Left cardiac atrium (tissue), 4 donors: ENCODE measurements around the gene KEL. TPM values are rescaled to one million over a fixed set of nuclear protein-coding genes. Genes with fewer than 3 reads are reported as not detected.

Experiments used
- ATAC-seq, 2 donors: fragments of 200-7000 bp; cut with Tn5 transposase; one replicate each; pipeline ENCODE4 v1.9.1; 2020; ENCODE audit warnings: mild to moderate bottlenecking in 2 of 2, moderate library complexity in 2 of 2
- DNase-seq: peaks from one replicate; pipeline ENCODE4 v3.0.0-alpha.2; 2020
- intact Hi-C, 2 donors: fragments of 100-400 bp; cut with DNase I; formaldehyde crosslinking; loops; one replicate each; pipeline versions ENCODE4 v1.14.1 to v1.15.1; 2022 to 2023
- total RNA-seq, 2 donors: library from RNA; stranded (reverse); fragmentation: NEBNext Ultra II Directional; extraction: Animal tissue kit (Norgen Biotek cat#: 25700); gene quantifications; one replicate each; pipeline ENCODE4 v1.2.1, GENCODE V29; 2021
- donor health status: DM: no; HTN: yes; CAD: no.
- donor health status: DM: no; HTN: yes; CAD: no; lungs with severe emphysema.
- donor health status: DM: yes; HTN: yes; CAD: no.
- donor health status: Dilated cardiomyopathy.

KEL gene
- total RNA-seq, 2 donors from 2014 or later = 0.15 TPM; not detected in 1

GRCh38 chr7:142968229-142968628 is 6.1 kb upstream of the KEL start:
- ATAC-seq (no peak), DNase-seq (no peak)
- intact Hi-C loops = no loop called here

- intact Hi-C loops = no loop called here
- peak in 1 of 2 donors; percentile 59 for ATAC-seq
- DNase-seq = no peak
Measured at GRCh38 chr7:142964502-142965246, 2.5 kb upstream of the KEL start.

- ATAC-seq (no peak), DNase-seq (no peak)
- intact Hi-C loops = no loop called here
Measured at GRCh38 chr7:142963993-142964392, 1.8 kb upstream of the KEL start.

GRCh38 chr7:142962991-142963390 is 828 bp upstream of the KEL start:
- DNase-seq (no peak), ATAC-seq (no peak)
- intact Hi-C loops = no loop called here

GRCh38 chr7:142961595-142961972 is 579 bp downstream of the KEL start:
- DNase-seq (no peak), ATAC-seq (no peak)
- intact Hi-C loops = no loop called here

GRCh38 chr7:142960955-142961512 is 1.1 kb downstream of the KEL start:
- DNase-seq = no peak
- intact Hi-C loops = no loop called here
- ATAC-seq = no peak

GRCh38 chr7:142959202-142959601 is 3.0 kb downstream of the KEL start:
- no peak for DNase-seq
- intact Hi-C loops = no loop called here
- no peak for ATAC-seq

- DNase-seq (no peak), ATAC-seq (no peak)
- intact Hi-C loops = no loop called here
Measured at GRCh38 chr7:142957723-142958122, 4.4 kb downstream of the KEL start.

GRCh38 chr7:142956951-142957623 is 5.1 kb downstream of the KEL start:
- DNase-seq (no peak), ATAC-seq (peak; percentile 57 to 93)
- intact Hi-C loops = no loop called here

- ATAC-seq (no peak), DNase-seq (no peak)
- intact Hi-C loops = no loop called here
Measured at GRCh38 chr7:142954680-142955268, 7.4 kb downstream of the KEL start.

GRCh38 chr7:142950235-142950634 is 11.9 kb downstream of the KEL start:
- intact Hi-C loops = no loop called here
- ATAC-seq = no peak
- no peak for DNase-seq

GRCh38 chr7:142948603-142949002 is 13.6 kb downstream of the KEL start:
- DNase-seq (no peak), ATAC-seq (no peak)
- intact Hi-C loops = no loop called here

GRCh38 chr7:142945001-142945400 is 17.2 kb downstream of the KEL start:
- ATAC-seq = no peak
- no peak for DNase-seq
- intact Hi-C loops = no loop called here

- intact Hi-C loops = no loop called here
- ATAC-seq = no peak
- DNase-seq = no peak
Measured at GRCh38 chr7:142943706-142944268, 18.4 kb downstream of the KEL start.

- intact Hi-C loops = no loop called here
- ATAC-seq = no peak
- DNase-seq = no peak
Measured at GRCh38 chr7:142942746-142943145, 19.4 kb downstream of the KEL start.

GRCh38 chr7:142941541-142941940 is 20.6 kb downstream of the KEL start:
- intact Hi-C loops = no loop called here
- DNase-seq (no peak), ATAC-seq (no peak)

- ATAC-seq (no peak), DNase-seq (no peak)
- intact Hi-C loops = no loop called here
Measured at GRCh38 chr7:142940966-142941535, 21.1 kb downstream of the KEL start.

GRCh38 chr7:142939226-142939910 is 22.8 kb downstream of the KEL start, which contains the start of gene LLCFC1:
LLCFC1 (plus strand) TSS chr7:142939484; CDS start chr7:142939622, 138 bp downstream.
- intact Hi-C loops = no loop called here
- ATAC-seq = no peak
- DNase-seq = no peak

GRCh38 chr7:142938611-142939010 is 23.6 kb downstream of the KEL start:
- intact Hi-C loops = no loop called here
- ATAC-seq (no peak), DNase-seq (no peak)
